PFSK-1 (cell line): ENCODE results near the gene CCSER1.

ENCODE experiments used
- FOXP2 ChIP-seq: optimal IDR thresholded peaks from 2 replicates; pipeline ENCODE3; 2011; ENCODE audit warnings: borderline replicate concordance, control low read depth, inconsistent platforms; ENCODE audit not compliant: insufficient read depth; ENCODE audit errors: extremely low read length, extremely low read depth
- POLR2AphosphoS5 ChIP-seq: IDR thresholded peaks from 2 replicates; pipeline ENCODE4 v1.6.1; 2012; ENCODE audit warnings: low read depth, mild to moderate bottlenecking, control low read depth, low read length, moderate library complexity
- REST ChIP-seq, 2 experiments: IDR thresholded peaks; 2 replicates each; pipeline versions ENCODE4 v1.6.1 to v1.8.0; 2011 to 2012; ENCODE audit warnings: low read depth in 2 of 2, low read length in 2 of 2, control low read depth in 1 of 2, inconsistent platforms in 1 of 2, mild to moderate bottlenecking in 1 of 2, moderate library complexity in 1 of 2; ENCODE audit not compliant: insufficient read depth in 1 of 2
- TAF1 ChIP-seq: IDR thresholded peaks from 2 replicates; pipeline ENCODE4 v1.6.1; 2012; ENCODE audit warnings: low read length, control low read depth, borderline replicate concordance; ENCODE audit not compliant: insufficient read depth

DNA sequence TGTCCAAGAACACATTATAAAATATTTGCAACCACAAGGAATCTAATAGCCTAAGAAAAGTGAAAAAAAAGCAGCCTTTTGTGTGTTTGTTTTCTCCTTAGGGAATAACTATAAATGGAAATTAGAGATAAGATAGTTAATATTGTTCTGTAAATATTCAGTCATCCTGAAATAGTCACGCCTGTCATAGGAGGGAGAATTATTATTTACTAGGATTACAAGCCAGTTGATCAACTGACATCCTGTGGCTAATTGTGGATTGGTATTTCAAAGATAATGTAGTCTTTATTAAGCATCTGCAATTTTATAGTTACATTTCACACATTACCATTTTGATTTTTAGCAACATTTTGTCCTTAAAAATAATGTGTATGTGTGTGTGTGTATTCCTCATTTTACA is 118.6 kb downstream of the CCSER1 start:
- TF ChIP-seq REST (IDR thresholded peaks at IDR 0.05; ENCODE audit: insufficient read depth in 1 of 2, low read depth in 2 of 2, low read length in 2 of 2): no peak
- no peak for TF ChIP-seq TAF1
- no peak for TF ChIP-seq POLR2AphosphoS5
- no peak for TF ChIP-seq FOXP2
